OCI-LY3 (cell line): Measurements from ENCODE around the gene TSPAN11.

ENCODE experiments used
- H2AFZ ChIP-seq: fragments of 200-600, 300-600 bp; shearing (Covaris generic); 2 replicates; pipeline ENCODE4 v1.6.0; 2014; ENCODE audit warnings: antibody characterized with exemption, low read depth, low read length
- H3K27ac ChIP-seq: fragments of 200-600, 300-600 bp; sonication (generic); 2 replicates; pipeline ENCODE4 v1.5.1; 2014; ENCODE audit warnings: mild to moderate bottlenecking, low read length, moderate library complexity, mixed read lengths
- H3K27me3 ChIP-seq: fragments of 200-600, 300-600 bp; sonication (generic); 2 replicates; pipeline ENCODE4 v1.6.1; 2014; ENCODE audit warnings: low read depth, low read length, mixed read lengths
- H3K36me3 ChIP-seq: fragments of 200-600, 300-600 bp; sonication (generic); replicated peaks from 2 replicates; pipeline ENCODE3; 2014; ENCODE audit warnings: low read depth, low read length, mixed read lengths
- H3K4me1 ChIP-seq: fragments of 300-600, 200-600 bp; sonication (generic); 2 replicates; pipeline ENCODE4 v1.6.1; 2014; ENCODE audit warnings: low read length, mixed read lengths
- H3K4me2 ChIP-seq: fragments of 200-600, 300-600 bp; sonication (generic); 2 replicates; pipeline ENCODE4 v1.6.1; 2014; ENCODE audit warnings: low read length, mixed read lengths
- H3K4me3 ChIP-seq: fragments of 300-600, 200-600 bp; sonication (generic); 2 replicates; pipeline ENCODE4 v1.5.1; 2014; ENCODE audit warnings: antibody characterized with exemption, mild to moderate bottlenecking, low read length, moderate library complexity
- H3K79me2 ChIP-seq: fragments of 300-600, 200-600 bp; shearing (Covaris generic); 2 replicates; pipeline ENCODE4 v1.6.1; 2014; ENCODE audit warnings: mild to moderate bottlenecking, low read length, mixed read lengths
- H3K9ac ChIP-seq: fragments of 300-600, 200-600 bp; shearing (Covaris generic); 2 replicates; pipeline ENCODE4 v1.6.0; 2014; ENCODE audit warnings: mild to moderate bottlenecking, low read length, moderate library complexity
- H3K9me3 ChIP-seq: fragments of 200-600, 300-600 bp; shearing (Covaris generic); 2 replicates; pipeline ENCODE4 v1.6.1; 2014; ENCODE audit warnings: low read length, mixed read lengths; ENCODE audit not compliant: insufficient read depth
- H4K20me1 ChIP-seq: fragments of 200-600, 300-600 bp; sonication (generic); 2 replicates; pipeline ENCODE4 v1.6.1; 2016; ENCODE audit warnings: low read length, mixed read lengths; ENCODE audit not compliant: insufficient read depth
- EZH2phosphoT487 ChIP-seq: fragments of 200-600 bp; shearing (Covaris generic); IDR thresholded peaks from 2 replicates; pipeline ENCODE4 v1.6.1; 2018; ENCODE audit warnings: antibody characterized with exemption, mixed run types, low read depth
- TF ChIP-seq, protein P1 (sequence below): fragments of 200-600, 300-600 bp; sonication (generic); IDR thresholded peaks from 2 replicates; pipeline ENCODE4 v1.5.1; 2014; ENCODE audit warnings: antibody characterized with exemption, low read length, low read depth

Gene TSPAN11

DNA sequence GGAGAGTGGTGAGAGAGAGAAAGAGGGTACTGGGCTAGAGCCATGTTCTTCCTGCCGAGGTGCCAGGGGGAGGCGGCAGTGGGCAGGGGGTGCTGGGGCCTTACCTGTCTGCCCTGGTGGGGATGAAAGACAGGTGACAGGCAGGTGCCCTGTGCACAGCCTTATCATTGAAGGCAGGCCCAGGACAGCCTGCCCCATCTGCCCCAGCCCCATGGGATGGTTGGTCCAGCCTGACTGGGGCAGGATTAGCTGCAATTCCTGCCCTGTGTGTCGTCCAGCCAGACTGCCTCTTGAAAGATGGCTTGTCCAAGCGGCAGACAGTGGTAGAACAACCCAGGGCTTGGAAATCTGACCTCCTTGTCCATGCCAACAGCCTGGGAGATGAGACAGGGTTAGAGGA is 67.2 kb downstream of the TSPAN11 start:
- no peak overlapping the region for H3K4me3 ChIP-seq
- no peak overlapping the region for H3K4me2 ChIP-seq
- H3K79me2 ChIP-seq: no peaks in the 10 kb centered on the region
- H2AFZ ChIP-seq: no peak overlapping the region
- no peaks in the 10 kb centered on the region for H3K27me3 ChIP-seq
- H4K20me1 ChIP-seq: no peaks in the 10 kb centered on the region
- no peak overlapping the region for H3K9ac ChIP-seq
- peaks cover 12% of the 10 kb centered on the region for H3K4me1 ChIP-seq
- TF ChIP-seq EZH2phosphoT487: no peak
- TF ChIP-seq, protein P1, sequence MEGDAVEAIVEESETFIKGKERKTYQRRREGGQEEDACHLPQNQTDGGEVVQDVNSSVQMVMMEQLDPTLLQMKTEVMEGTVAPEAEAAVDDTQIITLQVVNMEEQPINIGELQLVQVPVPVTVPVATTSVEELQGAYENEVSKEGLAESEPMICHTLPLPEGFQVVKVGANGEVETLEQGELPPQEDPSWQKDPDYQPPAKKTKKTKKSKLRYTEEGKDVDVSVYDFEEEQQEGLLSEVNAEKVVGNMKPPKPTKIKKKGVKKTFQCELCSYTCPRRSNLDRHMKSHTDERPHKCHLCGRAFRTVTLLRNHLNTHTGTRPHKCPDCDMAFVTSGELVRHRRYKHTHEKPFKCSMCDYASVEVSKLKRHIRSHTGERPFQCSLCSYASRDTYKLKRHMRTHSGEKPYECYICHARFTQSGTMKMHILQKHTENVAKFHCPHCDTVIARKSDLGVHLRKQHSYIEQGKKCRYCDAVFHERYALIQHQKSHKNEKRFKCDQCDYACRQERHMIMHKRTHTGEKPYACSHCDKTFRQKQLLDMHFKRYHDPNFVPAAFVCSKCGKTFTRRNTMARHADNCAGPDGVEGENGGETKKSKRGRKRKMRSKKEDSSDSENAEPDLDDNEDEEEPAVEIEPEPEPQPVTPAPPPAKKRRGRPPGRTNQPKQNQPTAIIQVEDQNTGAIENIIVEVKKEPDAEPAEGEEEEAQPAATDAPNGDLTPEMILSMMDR: no peak
- no peak overlapping the region for H3K27ac ChIP-seq
- no peaks in the 10 kb centered on the region for H3K36me3 ChIP-seq
- H3K9me3 ChIP-seq: no peaks in the 10 kb centered on the region

DNA sequence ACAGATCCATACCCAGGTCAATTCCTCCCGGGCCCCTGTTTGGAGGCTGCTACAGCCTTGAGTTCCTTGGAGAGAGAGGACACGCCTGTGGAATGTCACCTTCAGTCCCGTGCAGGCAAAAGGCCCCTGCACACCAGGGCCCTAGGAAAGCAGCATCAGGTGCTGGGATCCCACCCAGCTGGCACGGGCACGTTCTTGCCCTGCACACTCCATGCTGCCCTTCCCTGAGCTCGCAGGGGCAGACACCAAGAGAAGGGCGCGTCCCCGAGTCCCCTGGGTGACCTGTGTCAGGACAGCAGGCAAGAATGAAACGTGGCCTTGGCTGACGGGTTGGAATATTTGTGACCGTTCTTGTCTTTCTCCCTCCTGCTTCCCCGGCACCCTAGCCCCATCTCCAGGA is 67.7 kb downstream of the TSPAN11 start:
- no peak for TF ChIP-seq EZH2phosphoT487
- TF ChIP-seq, protein P1: no peak

DNA sequence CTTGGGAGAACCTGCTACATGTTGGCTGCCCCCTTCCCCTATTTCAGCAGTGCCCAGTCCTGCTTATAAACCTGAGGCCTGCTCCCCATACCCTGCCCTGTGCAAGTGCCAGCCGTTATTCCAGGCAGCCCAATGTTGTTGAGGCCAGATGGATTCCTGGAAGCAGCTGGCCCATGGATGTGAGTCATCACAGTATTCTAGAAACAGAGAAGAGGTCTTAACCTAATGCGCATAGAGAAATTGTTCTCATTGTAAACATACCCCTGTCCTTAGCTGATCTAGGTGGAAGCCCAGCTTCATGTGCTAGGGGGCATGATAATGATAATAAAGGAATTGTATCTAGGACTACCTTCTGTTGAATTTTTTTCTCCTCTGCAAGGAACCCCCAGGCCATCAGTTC is 69.7 kb downstream of the TSPAN11 start:
- Histone ChIP-seq H3K27ac (no peak overlapping the region), H3K4me3 (no peak overlapping the region), H3K4me2 (no peak overlapping the region)

More for the DNA sequence above, 67.7 kb downstream of the TSPAN11 start:
- no peak overlapping the region for H3K9ac ChIP-seq
- no peak overlapping the region for H3K4me3 ChIP-seq
- H3K27me3 ChIP-seq: no peaks in the 10 kb centered on the region
- H3K27ac ChIP-seq: no peak overlapping the region
- H2AFZ ChIP-seq: no peak overlapping the region
- no peaks in the 10 kb centered on the region for H3K9me3 ChIP-seq
- H3K4me1 ChIP-seq: peaks cover 7% of the 10 kb centered on the region
- H4K20me1 ChIP-seq: no peaks in the 10 kb centered on the region
- no peaks in the 10 kb centered on the region for H3K79me2 ChIP-seq
- H3K4me2 ChIP-seq: no peak overlapping the region
- no peaks in the 10 kb centered on the region for H3K36me3 ChIP-seq

DNA sequence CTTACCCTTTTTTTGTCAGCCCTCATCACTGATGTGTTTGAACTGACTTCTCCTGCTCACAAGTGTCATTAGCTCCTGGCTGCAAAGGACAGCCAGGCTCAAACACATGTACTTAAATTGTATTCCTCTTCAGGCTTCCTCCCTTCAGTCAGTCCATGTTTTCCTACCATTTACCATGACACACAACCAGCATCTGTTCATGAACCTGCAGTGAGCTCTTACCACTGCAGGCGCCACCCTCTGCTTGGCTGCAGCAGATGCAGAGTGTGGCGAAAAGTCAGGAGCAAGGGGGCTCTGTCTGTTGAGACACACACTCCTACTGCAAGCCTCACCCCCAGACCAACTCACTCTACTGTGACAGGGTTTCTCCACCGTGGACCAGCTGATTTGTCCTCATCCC is 70.2 kb downstream of the TSPAN11 start:
- TF ChIP-seq, protein P1: no peak
- no peak for TF ChIP-seq EZH2phosphoT487
- Histone ChIP-seq H3K27me3 (0 out of 2 replicates have a peak, but pooled peaks cover 4% of the 10 kb centered on the region), H3K79me2 (no peaks in the 10 kb centered on the region), H3K9me3 (no peaks in the 10 kb centered on the region), H3K4me2 (no peak overlapping the region), H3K36me3 (no peaks in the 10 kb centered on the region), H3K9ac (no peak overlapping the region), H4K20me1 (no peaks in the 10 kb centered on the region), H3K4me3 (no peak overlapping the region), H3K27ac (no peak overlapping the region), H2AFZ (no peak overlapping the region), H3K4me1 (no peaks in the 10 kb centered on the region)

More for the DNA sequence above, 69.7 kb downstream of the TSPAN11 start:
- H3K36me3 ChIP-seq: no peaks in the 10 kb centered on the region
- no peaks in the 10 kb centered on the region for H3K79me2 ChIP-seq
- no peaks in the 10 kb centered on the region for H4K20me1 ChIP-seq
- 0 out of 2 replicates have a peak, but pooled peaks cover 4% of the 10 kb centered on the region for H3K27me3 ChIP-seq
- no peak overlapping the region for H2AFZ ChIP-seq
- no peaks in the 10 kb centered on the region for H3K4me1 ChIP-seq
- TF ChIP-seq, protein P1: no peak
- TF ChIP-seq EZH2phosphoT487: no peak
- no peaks in the 10 kb centered on the region for H3K9me3 ChIP-seq
- no peak overlapping the region for H3K9ac ChIP-seq
